Measurements from ENCODE around the gene SULT1C4. TPM values are rescaled to one million over a fixed set of nuclear protein-coding genes. Genes with fewer than 3 reads are reported as not detected.

SULT1C4 gene
- total RNA-seq, 1 donor = 0.43 TPM

- TF ChIP-seq CTCF (IDR thresholded peaks at IDR 0.05; ENCODE audit: insufficient read depth, low read depth, low read length) = no peak
- no peak overlapping the region for H3K4me3 ChIP-seq (ENCODE audit: low read depth, low read length)
- DNase-seq (ENCODE audit: low read depth) = no peak
These were observed 8.6 kb upstream of the SULT1C4 start for GRCh38 chr2:108369153-108369552.

- TF ChIP-seq CTCF (IDR thresholded peaks at IDR 0.05; ENCODE audit: insufficient read depth, low read depth, low read length) = no peak
- no peak for DNase-seq (ENCODE audit: low read depth)
These were observed 7.7 kb upstream of the SULT1C4 start for GRCh38 chr2:108370080-108370479.

GRCh38 chr2:108376774-108377173, 980 bp upstream of the SULT1C4 start:
- no peak for DNase-seq (ENCODE audit: low read depth)
- TF ChIP-seq CTCF (IDR thresholded peaks at IDR 0.05; ENCODE audit: insufficient read depth, low read depth, low read length) = no peak
- no peak overlapping the region for H3K4me3 ChIP-seq (ENCODE audit: low read depth, low read length)

More at GRCh38 chr2:108370080-108370479, 7.7 kb upstream of the SULT1C4 start:
- no peak overlapping the region for H3K4me3 ChIP-seq (ENCODE audit: low read depth, low read length)

GRCh38 chr2:108377401-108377800, 353 bp upstream of the SULT1C4 start:
- H3K4me3 ChIP-seq (ENCODE audit: low read depth, low read length) = no peak overlapping the region
- DNase-seq (ENCODE audit: low read depth) = peak; percentile 79
- no peak for TF ChIP-seq CTCF (IDR thresholded peaks at IDR 0.05; ENCODE audit: insufficient read depth, low read depth, low read length)

- H3K4me3 ChIP-seq (ENCODE audit: low read depth, low read length) = no peak overlapping the region
- TF ChIP-seq CTCF (IDR thresholded peaks at IDR 0.05; ENCODE audit: insufficient read depth, low read depth, low read length) = no peak
- no peak for DNase-seq (ENCODE audit: low read depth)
These were observed 1.1 kb downstream of the SULT1C4 start for GRCh38 chr2:108378851-108379250.

GRCh38 chr2:108382196-108382595, 4.4 kb downstream of the SULT1C4 start:
- no peak for DNase-seq (ENCODE audit: low read depth)
- H3K4me3 ChIP-seq (ENCODE audit: low read depth, low read length) = no peak overlapping the region
- no peak for TF ChIP-seq CTCF (IDR thresholded peaks at IDR 0.05; ENCODE audit: insufficient read depth, low read depth, low read length)

- no peak for DNase-seq (ENCODE audit: low read depth)
- peak; percentile 29 for TF ChIP-seq CTCF (IDR thresholded peaks at IDR 0.05; ENCODE audit: insufficient read depth, low read depth, low read length)
- no peak overlapping the region for H3K4me3 ChIP-seq (ENCODE audit: low read depth, low read length)
These were observed 5.5 kb downstream of the SULT1C4 start for GRCh38 chr2:108383146-108383830.

Measured in fibroblast of villous mesenchyme (primary cell).